GM12878 (cell line): ENCODE results near the gene ARHGEF11. TPM values are rescaled to one million over a fixed set of nuclear protein-coding genes. Genes with fewer than 3 reads are reported as not detected.
"Not testable (repeated sequence)": the region's sequence is repeated elsewhere in the genome, so short reads cannot be mapped to it uniquely, and the experiment has no call there.

ENCODE experiments used
- ATAC-seq: fragments of 200-7000 bp; cut with Tn5 transposase; 3 replicates; pipeline ENCODE4 v1.9.1; 2020; ENCODE audit warnings: mild to moderate bottlenecking, moderate library complexity
- BruUV-seq: library from RNA; stranded (reverse); fragments of 400-500 nt; replicated peaks from 2 replicates; lab custom pipeline; 2021; lab: Mats Ljungman, UMichigan
- CTCF ChIA-PET: fragments of 300-600 bp; sonication (Branson Sonifier 250); formaldehyde crosslinking; extraction: SDS; loops from one replicate; lab custom pipeline; 2021; ENCODE audit warnings: inconsistent platforms; lab: Yijun Ruan, JAX
- POLR2A ChIA-PET: fragments of 350-600 bp; formaldehyde crosslinking; extraction: SDS; loops from one replicate; lab custom pipeline; 2021; ENCODE audit warnings: inconsistent platforms; lab: Charles Lee
- RAD21 ChIA-PET: fragments of 300-600 bp; sonication (Branson Sonifier 250); formaldehyde crosslinking; loops from one replicate; lab custom pipeline; 2023; ENCODE audit warnings: antibody characterized with exemption; ENCODE audit not compliant: unreplicated experiment; lab: Charles Lee
- SMC1A ChIA-PET: fragments of 300-600 bp; sonication (Branson Sonifier 250); formaldehyde crosslinking; loops from one replicate; lab custom pipeline; 2023; ENCODE audit not compliant: unreplicated experiment, uncharacterized antibody; lab: Charles Lee
- DNase-seq: peaks from one replicate; pipeline ENCODE4 v3.0.0-alpha.2; 2011; ENCODE audit warnings: low read depth, low spot score
- FAIRE-seq: peaks from 3 replicates; lab custom pipeline; 2011; peaks lifted over from hg19 to GRCh38; lab: Jason Lieb, UNC
- H2AFZ ChIP-seq: 2 replicates; pipeline ENCODE4 v1.6.0; 2011; ENCODE audit warnings: low read depth, low read length, control low read depth; ENCODE audit not compliant: control insufficient read depth
- H3K27ac ChIP-seq: 2 replicates; pipeline ENCODE4 v1.5.1; 2011; ENCODE audit warnings: control low read depth; ENCODE audit not compliant: control insufficient read depth, insufficient read depth
- H3K27me3 ChIP-seq, 2 experiments: replicated peaks in 1 of 2; 2 replicates each; pipeline versions ENCODE4 v1.6.0 to v1.6.1; 2011; ENCODE audit warnings: low read length in 1 of 2; ENCODE audit not compliant: control insufficient read depth in 2 of 2, insufficient read depth in 2 of 2
- H3K36me3 ChIP-seq, 2 experiments: 2 replicates each; pipeline ENCODE4 v1.5.1; 2011; ENCODE audit warnings: low read length in 1 of 2; ENCODE audit not compliant: control insufficient read depth in 2 of 2, insufficient read depth in 2 of 2
- H3K4me1 ChIP-seq: 2 replicates; pipeline ENCODE4 v1.6.1; 2011; ENCODE audit warnings: mild to moderate bottlenecking, low read length, moderate library complexity, mixed read lengths; ENCODE audit not compliant: control insufficient read depth, insufficient read depth
- H3K4me2 ChIP-seq: 2 replicates; pipeline ENCODE4 v1.6.0; 2011; ENCODE audit warnings: control low read depth; ENCODE audit not compliant: control insufficient read depth, insufficient read depth
- H3K4me3 ChIP-seq: fragments of 200-600 bp; sonication (generic); 2 replicates; pipeline ENCODE4 v1.5.1; 2016
- H3K79me2 ChIP-seq: 2 replicates; pipeline ENCODE4 v1.6.0; 2011; ENCODE audit warnings: low read length; ENCODE audit not compliant: control insufficient read depth, insufficient read depth
- H3K9ac ChIP-seq: 2 replicates; pipeline ENCODE4 v1.8.0; 2011; ENCODE audit warnings: low read length, control low read depth, mixed read lengths; ENCODE audit not compliant: control insufficient read depth, insufficient read depth
- H3K9me3 ChIP-seq: replicated peaks from 3 replicates; pipeline ENCODE4 v1.5.1; 2011; ENCODE audit warnings: mild to moderate bottlenecking, low read length; ENCODE audit not compliant: control insufficient read depth, insufficient read depth
- H4K20me1 ChIP-seq: 2 replicates; pipeline ENCODE4 v1.6.0; 2011; ENCODE audit not compliant: control insufficient read depth, insufficient read depth
- BHLHE40 ChIP-seq, 2 experiments: fragments of 450-650 bp in 1 of 2; IDR thresholded peaks; 2 replicates each; pipeline ENCODE4 v1.6.1; 2011 to 2017; ENCODE audit warnings: low read depth in 2 of 2, borderline replicate concordance in 1 of 2, improper control_type of control experiment in 1 of 2, low read length in 1 of 2, mild to moderate bottlenecking in 1 of 2
- IKZF1 ChIP-seq: fragments of 450-650 bp; conservative IDR thresholded peaks from 2 replicates; pipeline ENCODE4 v1.6.1; 2017; ENCODE audit warnings: antibody characterized with exemption, mild to moderate bottlenecking
- IKZF2 ChIP-seq, 2 experiments: fragments of 450-650 bp; IDR thresholded peaks; 2 replicates each; pipeline ENCODE4 v1.6.1; 2017; ENCODE audit warnings: mild to moderate bottlenecking in 2 of 2, moderate library complexity in 2 of 2
- NFYB ChIP-seq: IDR thresholded peaks from 2 replicates; pipeline ENCODE4 v1.6.1; 2011; ENCODE audit warnings: low read depth, mild to moderate bottlenecking, low read length, improper control_type of control experiment, moderate library complexity; ENCODE audit not compliant: insufficient read depth
- WGBS: methylation state at CpG from one replicate; pipeline ENCODE4 v1.1.6; 2016; ENCODE audit warnings: low lambda C conversion rate; ENCODE audit not compliant: insufficient replicate concordance, insufficient coverage; ENCODE audit errors: missing lambda C conversion rate; 5-methylcytosine and 5-hydroxymethylcytosine counted together
- in situ Hi-C: fragments of 300-500 bp; cut with MboI; formaldehyde crosslinking; loops from 9 replicates; pipeline ENCODE4 v1.14.3; 2018; ENCODE audit warnings: mixed read lengths
- intact Hi-C: fragments of 100-400 bp; cut with micrococcal nuclease; formaldehyde crosslinking; loops from one replicate; pipeline ENCODE4 v1.14.2; 2022; ENCODE audit not compliant: unreplicated experiment
- polyA plus RNA-seq, 11 experiments: library from polyadenylated mRNA; depleted of rRNA in 4 of 11; unstranded in 6 of 11; stranded (reverse) in 5 of 11; fragments of >200 nt; fragmentation: Nextera tagmentation in 4 of 11; fragmentation: Illumina TruSeq in 1 of 11; extraction: Ambion mirVana in 4 of 11; extraction: Trizol in 1 of 11; gene quantifications; 1 replicate in 1 of 11; 2 replicates in 10 of 11; pipeline versions ENCODE4 v1.2.1 to v1.2.3, GENCODE V29; 2011 to 2016; ENCODE audit warnings: inconsistent platforms in 2 of 11, missing spikeins in 2 of 11, low read depth in 1 of 11
- total RNA-seq, 4 experiments: library from RNA; depleted of rRNA in 3 of 4; stranded (reverse); fragments of >200 nt in 3 of 4; fragmentation: Illumina TruSeq in 1 of 4; extraction: Trizol in 1 of 4; gene quantifications; 2 replicates each; pipeline versions ENCODE4 v1.2.1 to v1.2.3, GENCODE V29; 2013 to 2021

The ARHGEF11 gene
- total and polyA plus RNA-seq, 10 of the 15 experiments (the other 5 are each of a cell fraction or from before 2014, with no cell fraction given) = 0.05 to 12.7 (median 1.8) TPM

- peak; percentile 44 for FAIRE-seq
These were observed 13.7 kb upstream of the ARHGEF11 start for GRCh38 chr1:157059241-157059640.

DNA sequence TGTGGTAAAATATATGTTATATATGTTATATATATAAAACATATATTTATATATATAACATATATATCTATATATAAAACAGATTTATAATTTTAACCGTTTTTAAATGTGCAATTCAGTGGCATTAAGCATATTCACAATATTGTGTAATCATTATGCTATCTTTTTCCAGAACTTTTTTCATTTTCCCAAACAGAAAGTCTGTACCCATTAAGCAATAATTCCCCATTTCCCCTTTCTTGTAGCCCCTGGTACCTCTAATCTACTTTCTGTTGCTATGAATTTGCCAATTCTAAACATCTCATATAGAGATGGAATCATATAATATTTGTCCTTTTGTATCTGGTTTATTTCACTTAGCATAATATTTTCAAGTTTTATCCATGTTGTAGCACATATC lies 10.7 kb upstream of the ARHGEF11 start:
- no peak for TF ChIP-seq NFYB
- TF ChIP-seq, all 136 proteins: peak for 0

More at GRCh38 chr1:157059241-157059640, 13.7 kb upstream of the ARHGEF11 start:
- in situ Hi-C loops, H3K4me3 ChIP-seq, BruUV-seq, DNase-seq, H2AFZ ChIP-seq, H3K4me1 ChIP-seq, RAD21 ChIA-PET, H4K20me1 ChIP-seq, H3K27ac ChIP-seq, CTCF ChIA-PET, POLR2A ChIA-PET, H3K9ac ChIP-seq, H3K9me3 ChIP-seq, H3K79me2 ChIP-seq, intact Hi-C loops, H3K36me3 ChIP-seq, H3K4me2 ChIP-seq, H3K27me3 ChIP-seq: not testable (repeated sequence)
- ATAC-seq = peak; percentile 56
- SMC1A ChIA-PET = interaction anchor here (0.6 kb wide), 1 partner anchor 15 kb away, joined by 3 read pairs; no protein-coding TSS in a partner anchor
- 11% methylated on average over 3 of the region's 3 CpGs for WGBS
- 0 out of 2 replicates have a peak, but pooled peaks have one; percentile 38 for TF ChIP-seq IKZF1
- TF ChIP-seq BHLHE40 (IDR thresholded peaks at IDR 0.05; ENCODE audit: borderline replicate concordance in 1 of 2, low read depth in 2 of 2, low read length in 1 of 2) = peak in 1 of 2 experiments; percentile 23; a peak in 1 of 4 replicates
- peak; percentile 19; a peak in 2 of 4 replicates for TF ChIP-seq IKZF2 (IDR thresholded peaks at IDR 0.05)

More for the DNA sequence above, 10.7 kb upstream of the ARHGEF11 start:
- in situ Hi-C loops (no loop called here), intact Hi-C loops (no loop called here)
- CTCF ChIA-PET = no interaction called here
- Histone ChIP-seq H3K9me3 (no peaks in the 10 kb centered on the region; the same call in 2 of the 3 replicates), H3K4me2 (no peak overlapping the region), H3K36me3 (no peaks in the 10 kb centered on the region), H3K4me1 (no peaks in the 10 kb centered on the region), H3K27me3 (no peaks in the 10 kb centered on the region), H3K79me2 (no peaks in the 10 kb centered on the region), H2AFZ (no peak overlapping the region), H3K9ac (no peak overlapping the region), H3K4me3 (no peak overlapping the region), H3K27ac (no peak overlapping the region), H4K20me1 (no peaks in the 10 kb centered on the region)
- RAD21 ChIA-PET = no interaction called here
- SMC1A ChIA-PET = no interaction called here
- DNase-seq (no peak), FAIRE-seq (no peak), ATAC-seq (no peak)
- BruUV-seq = no TSS peak
- WGBS = 3% methylated on average over 1 of the region's 1 CpG
- POLR2A ChIA-PET = no interaction called here
